WERI-Rb-1 (cell line): ENCODE measurements around the gene CCDC70.
A peak's percentile ranks its signal among the peaks of the same experiment; 100 is the strongest.

Source experiments
- DNase-seq: peaks from one replicate; pipeline ENCODE4 v3.0.0-alpha.2; 2020
- H3K27ac ChIP-seq: fragments of 250-450 bp; sonication (Bioruptor Pico); 2 replicates; pipeline ENCODE4 v1.5.1; 2020; ENCODE audit warnings: mild to moderate bottlenecking, moderate library complexity
- H3K27me3 ChIP-seq: fragments of 250-450 bp; sonication (Bioruptor Pico); 2 replicates; pipeline ENCODE4 v1.5.1; 2021; ENCODE audit warnings: mild to moderate bottlenecking, low read depth, moderate library complexity; ENCODE audit not compliant: insufficient read depth, severe bottlenecking
- H3K36me3 ChIP-seq: fragments of 250-450 bp; sonication (Bioruptor Pico); 2 replicates; pipeline ENCODE4 v1.5.1; 2020; ENCODE audit warnings: mild to moderate bottlenecking, moderate library complexity
- H3K4me3 ChIP-seq: 2 replicates; pipeline ENCODE4 v1.5.1; 2011; ENCODE audit warnings: low read depth, mild to moderate bottlenecking, control low read depth, low read length
- H3K9me3 ChIP-seq: fragments of 250-450 bp; sonication (Bioruptor Pico); 2 replicates; pipeline ENCODE4 v1.5.1; 2021; ENCODE audit warnings: mild to moderate bottlenecking, moderate library complexity; ENCODE audit not compliant: severe bottlenecking
- TF ChIP-seq, protein P1 (sequence below): IDR thresholded peaks from 2 replicates; pipeline ENCODE4 v1.5.1; 2011; ENCODE audit warnings: low read depth, mild to moderate bottlenecking, control low read depth, inconsistent platforms, low read length

The CCDC70 gene

DNA sequence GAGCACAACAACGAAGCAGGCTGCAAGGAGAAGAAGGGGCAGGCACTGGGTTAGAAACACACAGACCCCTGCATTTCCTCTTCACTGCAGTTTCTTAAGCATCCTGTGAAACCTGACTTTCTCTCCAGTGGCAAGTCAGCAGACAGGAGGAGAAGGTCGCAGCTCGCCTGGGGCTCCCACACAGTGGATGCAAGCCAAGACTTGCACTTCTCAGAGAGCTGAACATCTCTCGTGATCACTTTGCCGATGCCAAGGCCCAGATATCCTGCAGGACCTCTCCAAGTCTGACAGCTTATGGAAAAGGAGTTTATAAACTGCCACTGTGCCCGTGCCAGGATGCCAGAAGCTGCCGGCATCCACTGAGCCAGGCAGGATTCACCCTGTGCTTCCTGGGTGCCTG, 35.2 kb upstream of the CCDC70 start:
- TF ChIP-seq, protein P1, sequence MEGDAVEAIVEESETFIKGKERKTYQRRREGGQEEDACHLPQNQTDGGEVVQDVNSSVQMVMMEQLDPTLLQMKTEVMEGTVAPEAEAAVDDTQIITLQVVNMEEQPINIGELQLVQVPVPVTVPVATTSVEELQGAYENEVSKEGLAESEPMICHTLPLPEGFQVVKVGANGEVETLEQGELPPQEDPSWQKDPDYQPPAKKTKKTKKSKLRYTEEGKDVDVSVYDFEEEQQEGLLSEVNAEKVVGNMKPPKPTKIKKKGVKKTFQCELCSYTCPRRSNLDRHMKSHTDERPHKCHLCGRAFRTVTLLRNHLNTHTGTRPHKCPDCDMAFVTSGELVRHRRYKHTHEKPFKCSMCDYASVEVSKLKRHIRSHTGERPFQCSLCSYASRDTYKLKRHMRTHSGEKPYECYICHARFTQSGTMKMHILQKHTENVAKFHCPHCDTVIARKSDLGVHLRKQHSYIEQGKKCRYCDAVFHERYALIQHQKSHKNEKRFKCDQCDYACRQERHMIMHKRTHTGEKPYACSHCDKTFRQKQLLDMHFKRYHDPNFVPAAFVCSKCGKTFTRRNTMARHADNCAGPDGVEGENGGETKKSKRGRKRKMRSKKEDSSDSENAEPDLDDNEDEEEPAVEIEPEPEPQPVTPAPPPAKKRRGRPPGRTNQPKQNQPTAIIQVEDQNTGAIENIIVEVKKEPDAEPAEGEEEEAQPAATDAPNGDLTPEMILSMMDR = no peak
- DNase-seq = no peak
- no peaks in the 10 kb centered on the region for H3K36me3 ChIP-seq
- H3K27ac ChIP-seq = no peak overlapping the region
- no peak overlapping the region for H3K4me3 ChIP-seq
- H3K27me3 ChIP-seq = no peaks in the 10 kb centered on the region
- no peaks in the 10 kb centered on the region for H3K9me3 ChIP-seq

DNA sequence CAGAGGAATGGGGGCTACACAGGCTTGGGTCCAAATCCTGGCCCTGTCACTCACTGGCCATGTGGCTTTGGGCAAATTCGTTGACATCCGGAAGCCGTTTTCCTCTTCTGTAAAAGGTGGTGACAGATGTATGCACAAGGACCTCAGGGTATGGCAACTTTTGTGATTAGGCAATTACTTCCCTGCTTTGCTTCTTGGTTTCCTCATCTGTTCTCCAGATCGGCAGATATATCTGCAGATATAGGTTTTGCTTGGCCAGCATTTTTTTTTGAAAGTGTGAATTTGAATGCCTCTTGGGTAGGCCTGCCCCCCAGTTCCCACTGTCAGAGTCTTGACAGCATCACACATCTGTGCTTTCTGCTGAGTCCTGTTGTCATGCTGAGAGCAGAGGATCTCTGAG, 34.5 kb upstream of the CCDC70 start:
- no peaks in the 10 kb centered on the region for H3K27me3 ChIP-seq
- H3K4me3 ChIP-seq = no peak overlapping the region
- TF ChIP-seq, protein P1 = no peak
- H3K9me3 ChIP-seq = no peaks in the 10 kb centered on the region
- H3K27ac ChIP-seq = no peak overlapping the region
- DNase-seq = no peak
- H3K36me3 ChIP-seq = no peaks in the 10 kb centered on the region

DNA sequence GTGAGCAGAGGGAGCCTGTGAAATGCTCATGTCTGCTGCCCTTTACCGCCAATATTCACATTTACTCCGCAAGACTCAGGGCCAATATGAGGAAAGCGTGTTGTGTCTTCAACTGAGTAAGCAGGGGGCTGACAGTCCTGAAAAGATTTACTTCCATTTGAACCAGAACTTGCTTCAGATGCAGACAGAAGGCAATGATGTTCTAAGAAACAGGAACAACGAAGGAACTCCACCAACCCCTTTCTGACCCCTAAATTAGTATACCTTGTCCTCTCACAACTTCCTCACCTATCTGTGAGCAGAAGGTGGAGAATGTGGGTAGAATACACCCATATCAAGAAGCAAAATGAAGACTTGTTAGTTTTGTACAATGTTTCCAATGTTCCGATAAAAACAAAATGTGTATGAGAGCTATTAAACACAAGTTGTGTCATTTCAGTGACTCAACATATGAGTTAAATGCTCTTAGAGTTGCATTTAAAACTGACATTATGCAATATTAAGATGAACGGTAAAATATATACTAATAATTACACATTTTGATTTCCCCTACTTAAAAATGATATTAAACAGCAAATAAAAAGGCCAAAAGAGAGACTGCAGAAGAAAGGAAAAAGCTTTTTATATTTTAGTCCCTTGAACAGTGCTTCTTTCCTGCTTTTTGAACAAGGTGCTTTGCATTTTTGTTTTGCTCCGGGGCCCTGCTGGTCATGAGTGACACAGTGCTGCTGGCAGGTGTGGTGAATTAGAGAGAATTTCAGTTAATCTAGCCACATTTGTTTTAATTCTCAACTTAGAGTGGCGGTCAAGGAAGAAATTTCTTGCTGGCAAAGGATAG, 32.8 kb upstream of the CCDC70 start:
- TF ChIP-seq, protein P1 = no peak
- no peak overlapping the region for H3K27ac ChIP-seq
- no peaks in the 10 kb centered on the region for H3K27me3 ChIP-seq

DNA sequence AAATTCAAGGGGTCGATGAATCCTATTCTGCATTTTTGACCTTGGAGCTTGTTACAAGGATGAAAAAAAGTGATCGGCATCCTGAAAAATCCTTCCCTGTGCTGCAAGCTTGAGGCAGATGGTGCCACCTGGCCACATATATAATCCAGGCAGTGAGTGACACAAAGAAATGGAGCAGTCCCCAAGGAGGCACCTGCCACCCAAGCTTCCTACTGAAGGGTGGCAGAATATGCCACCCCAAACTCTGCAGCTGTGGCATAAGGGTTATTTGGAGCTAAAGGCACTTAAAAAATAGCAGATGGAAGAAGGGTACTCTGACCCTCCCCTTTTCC, 32.2 kb upstream of the CCDC70 start:
- H3K27me3 ChIP-seq = no peaks in the 10 kb centered on the region
- H3K9me3 ChIP-seq = no peaks in the 10 kb centered on the region
- no peak overlapping the region for H3K4me3 ChIP-seq
- DNase-seq = peak; percentile 21
- no peaks in the 10 kb centered on the region for H3K36me3 ChIP-seq
- TF ChIP-seq, protein P1 = no peak
- H3K27ac ChIP-seq = no peak overlapping the region

More for the DNA sequence above, 32.8 kb upstream of the CCDC70 start:
- Histone ChIP-seq H3K9me3 (no peaks in the 10 kb centered on the region), H3K4me3 (no peak overlapping the region), H3K36me3 (no peaks in the 10 kb centered on the region)
- no peak for DNase-seq

DNA sequence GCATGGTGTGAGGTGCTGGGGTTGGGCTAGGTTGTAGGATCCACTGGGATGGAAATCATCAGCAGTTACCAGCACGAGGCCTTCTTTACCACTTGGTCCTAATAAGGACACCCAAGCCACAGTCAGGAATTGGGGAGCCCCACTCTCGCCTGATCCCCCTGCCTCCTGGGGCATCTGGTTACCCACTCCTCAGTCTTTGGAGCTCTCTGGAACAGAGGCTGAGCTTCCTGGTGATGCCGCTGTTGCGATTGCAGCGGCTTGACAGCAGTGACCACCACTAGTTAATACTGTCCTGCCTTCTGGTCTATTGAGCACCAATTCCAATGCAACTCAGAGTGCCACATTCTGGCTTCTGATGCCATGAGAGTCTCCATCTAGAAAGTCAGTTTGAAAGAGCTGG, 30.2 kb upstream of the CCDC70 start:
- no peak for DNase-seq
- TF ChIP-seq, protein P1 = no peak
- no peaks in the 10 kb centered on the region for H3K27me3 ChIP-seq
- H3K36me3 ChIP-seq = no peaks in the 10 kb centered on the region
- no peaks in the 10 kb centered on the region for H3K9me3 ChIP-seq
- no peak overlapping the region for H3K4me3 ChIP-seq
- H3K27ac ChIP-seq = no peak overlapping the region
